Measurements from ENCODE around the gene ITGB4.

- no peak for TF ChIP-seq ZFP36 (IDR thresholded peaks at IDR 0.05; ENCODE audit: low read depth, low read length, partially characterized antibody)
- TF ChIP-seq GTF2F1 (IDR thresholded peaks at IDR 0.05; ENCODE audit: low read depth, low read length): no peak
- TF ChIP-seq ATF3 (IDR thresholded peaks at IDR 0.05): no peak
- TF ChIP-seq ATF3 (CRISPR knock-in tag; conservative IDR thresholded peaks at IDR 0.05): no peak
- TF ChIP-seq ZNF639 (CRISPR knock-in tag; conservative IDR thresholded peaks at IDR 0.05 in 1 of 2, IDR thresholded peaks at IDR 0.05 in 1 of 2): no peak
- TF ChIP-seq HNRNPL (IDR thresholded peaks at IDR 0.05; ENCODE audit: low read depth, low read length): no peak
- no peak for TF ChIP-seq SMAD3 (CRISPR knock-in tag; conservative IDR thresholded peaks at IDR 0.05)
- no peak for TF ChIP-seq RAD21 (CRISPR knock-in tag; conservative IDR thresholded peaks at IDR 0.05 in 1 of 2, IDR thresholded peaks at IDR 0.05 in 1 of 2)
Observed at GRCh38 chr17:75676461-75676860, 44.8 kb upstream of the ITGB4 start.

Data from K562 (cell line).